ENCODE measurements around the gene S100A14. TPM values are rescaled to one million over a fixed set of nuclear protein-coding genes. Genes with fewer than 3 reads are reported as not detected.

Gene S100A14
- total and polyA plus RNA-seq, 2 of the 13 experiments (the other 11 are each of a cell fraction or from before 2014, with no cell fraction given): 1.4 to 7.7 TPM

GRCh38 chr1:153606194-153606593 is 9.9 kb downstream of the S100A14 start (continued):
- TF ChIP-seq ZNF318 (CRISPR knock-in tag; IDR thresholded peaks at IDR 0.05) (no peak), ZNF230 (CRISPR knock-in tag; IDR thresholded peaks at IDR 0.05) (no peak), ARNT (IDR thresholded peaks at IDR 0.05) (no peak), GLMP (CRISPR knock-in tag; IDR thresholded peaks at IDR 0.05; ENCODE audit: borderline replicate concordance) (no peak), ZNF260 (CRISPR knock-in tag; IDR thresholded peaks at IDR 0.05; ENCODE audit: borderline replicate concordance, low read depth) (no peak), EEA1 (CRISPR knock-in tag; IDR thresholded peaks at IDR 0.05; ENCODE audit: borderline replicate concordance) (no peak), TBX2 (CRISPR knock-in tag; IDR thresholded peaks at IDR 0.05; ENCODE audit: borderline replicate concordance) (no peak), HOXA5 (CRISPR knock-in tag; IDR thresholded peaks at IDR 0.05) (no peak)

Measured in HepG2 (cell line).